ENCODE measurements around the gene CMTM4. TPM values are rescaled to one million over a fixed set of nuclear protein-coding genes. Genes with fewer than 3 reads are reported as not detected.
"Not testable (repeated sequence)": the region's sequence is repeated elsewhere in the genome, so short reads cannot be mapped to it uniquely, and the experiment has no call there.

Gene CMTM4
- total RNA-seq, 1 donor: 20.7 TPM

GRCh38 chr16:66636199-66636598, 60.3 kb downstream of the CMTM4 start:
- DNase-seq (ENCODE audit: low read depth): no peak
- no peak for TF ChIP-seq CTCF (IDR thresholded peaks at IDR 0.05; ENCODE audit: insufficient read depth, low read depth, low read length)
- no peak overlapping the region for H3K4me3 ChIP-seq (ENCODE audit: low read depth, low read length)

- H3K4me3 ChIP-seq (ENCODE audit: low read depth, low read length): no peak overlapping the region
- no peak for DNase-seq (ENCODE audit: low read depth)
- TF ChIP-seq CTCF (IDR thresholded peaks at IDR 0.05; ENCODE audit: insufficient read depth, low read depth, low read length): no peak
These were observed 61.1 kb downstream of the CMTM4 start for GRCh38 chr16:66635406-66635805.

- DNase-seq (ENCODE audit: low read depth): no peak
- no peak overlapping the region for H3K4me3 ChIP-seq (ENCODE audit: low read depth, low read length)
- no peak for TF ChIP-seq CTCF (IDR thresholded peaks at IDR 0.05; ENCODE audit: insufficient read depth, low read depth, low read length)
These were observed 61.9 kb downstream of the CMTM4 start for GRCh38 chr16:66634527-66635196.

DNA sequence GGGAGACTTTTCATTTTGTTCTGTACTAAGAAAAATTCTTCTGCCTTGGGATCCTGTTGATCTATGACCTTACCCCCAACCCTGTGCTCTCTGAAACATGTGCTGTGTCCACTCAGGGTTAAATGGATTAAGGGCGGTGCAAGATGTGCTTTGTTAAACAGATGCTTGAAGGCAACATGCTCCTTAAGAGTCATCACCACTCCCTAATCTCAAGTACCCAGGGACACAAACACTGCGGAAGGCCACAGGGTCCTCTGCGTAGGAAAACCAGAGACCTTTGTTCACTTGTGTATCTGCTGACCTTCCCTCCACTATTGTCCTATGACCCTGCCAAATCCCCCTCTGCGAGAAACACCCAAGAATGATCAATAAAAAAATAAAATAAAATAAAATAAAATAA, 65.0 kb downstream of the CMTM4 start:
- H3K4me3 ChIP-seq (ENCODE audit: low read depth, low read length); DNase-seq (ENCODE audit: low read depth): not testable (repeated sequence)

DNA sequence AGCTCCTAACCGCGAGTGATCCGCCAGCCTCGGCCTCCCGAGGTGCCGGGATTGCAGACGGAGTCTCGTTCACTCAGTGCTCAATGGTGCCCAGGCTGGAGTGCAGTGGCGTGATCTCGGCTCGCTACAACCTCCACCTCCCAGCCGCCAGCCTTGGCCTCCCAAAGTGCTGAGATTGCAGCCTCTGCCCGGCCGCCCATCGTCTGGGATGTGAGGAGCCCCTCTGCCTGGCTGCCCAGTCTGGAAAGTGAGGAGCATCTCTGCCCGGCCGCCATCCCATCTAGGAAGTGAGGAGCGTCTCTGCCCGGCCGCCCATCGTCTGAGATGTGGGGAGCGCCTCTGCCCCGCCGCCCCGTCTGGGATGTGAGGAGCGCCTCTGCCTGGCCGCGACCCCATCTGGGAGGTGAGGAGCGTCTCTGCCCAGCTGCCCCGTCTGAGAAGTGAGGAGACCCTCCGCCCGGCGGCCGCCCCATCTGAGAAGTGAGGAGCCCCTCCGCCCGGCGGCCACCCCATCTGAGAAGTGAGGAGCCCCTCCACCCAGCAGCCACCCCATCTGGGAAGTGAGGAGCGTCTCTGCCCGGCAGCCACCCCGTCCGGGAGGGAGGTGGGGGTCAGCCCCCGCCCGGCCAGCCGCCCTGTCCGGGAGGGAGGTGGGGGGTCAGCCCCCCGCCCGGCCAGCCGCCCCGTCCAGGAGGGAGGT, 65.8 kb downstream of the CMTM4 start:
- DNase-seq (ENCODE audit: low read depth): not testable (repeated sequence)

GRCh38 chr16:66629856-66630255, 66.7 kb downstream of the CMTM4 start:
- no peak for DNase-seq (ENCODE audit: low read depth)
- no peak for TF ChIP-seq CTCF (IDR thresholded peaks at IDR 0.05; ENCODE audit: insufficient read depth, low read depth, low read length)
- no peak overlapping the region for H3K4me3 ChIP-seq (ENCODE audit: low read depth, low read length)

More for the DNA sequence above, 65.8 kb downstream of the CMTM4 start:
- not testable (repeated sequence) for H3K4me3 ChIP-seq (ENCODE audit: low read depth, low read length)

DNA sequence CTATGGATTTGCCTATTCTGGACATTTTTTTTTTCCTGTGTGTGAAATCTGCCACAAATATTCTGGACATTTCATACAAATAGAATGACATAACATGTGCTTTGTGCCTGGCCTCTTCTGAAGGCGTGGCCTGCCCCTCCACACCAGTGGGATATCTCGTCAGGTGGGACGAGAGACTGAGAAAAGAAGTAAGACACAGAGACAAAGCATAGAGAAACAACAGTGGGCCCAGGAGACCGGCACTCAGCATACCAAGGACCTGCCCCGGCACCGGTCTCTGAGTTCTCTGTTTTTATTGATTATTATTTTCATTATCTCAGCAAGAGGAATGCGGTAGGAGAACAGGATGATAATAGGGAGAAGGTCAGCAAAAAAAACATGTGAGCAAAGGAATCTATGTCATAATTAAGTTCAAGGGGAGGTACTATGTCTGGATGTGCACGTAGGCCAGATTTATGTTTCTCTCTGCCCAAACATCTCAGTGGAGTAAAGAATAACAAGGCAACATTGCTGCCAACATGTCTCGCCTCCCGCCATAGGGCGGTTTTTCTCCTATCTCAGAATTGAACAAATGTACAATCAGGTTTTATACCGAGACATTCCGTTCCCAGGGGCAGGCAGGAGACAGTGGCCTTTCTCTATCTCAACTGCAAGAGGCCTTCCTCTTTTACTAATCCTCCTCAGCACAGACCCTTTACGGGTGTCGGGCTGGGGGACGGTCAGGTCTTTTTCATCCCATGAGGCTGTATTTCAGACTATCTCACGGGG, 68.7 kb downstream of the CMTM4 start:
- DNase-seq (ENCODE audit: low read depth); H3K4me3 ChIP-seq (ENCODE audit: low read depth, low read length): not testable (repeated sequence)

DNA sequence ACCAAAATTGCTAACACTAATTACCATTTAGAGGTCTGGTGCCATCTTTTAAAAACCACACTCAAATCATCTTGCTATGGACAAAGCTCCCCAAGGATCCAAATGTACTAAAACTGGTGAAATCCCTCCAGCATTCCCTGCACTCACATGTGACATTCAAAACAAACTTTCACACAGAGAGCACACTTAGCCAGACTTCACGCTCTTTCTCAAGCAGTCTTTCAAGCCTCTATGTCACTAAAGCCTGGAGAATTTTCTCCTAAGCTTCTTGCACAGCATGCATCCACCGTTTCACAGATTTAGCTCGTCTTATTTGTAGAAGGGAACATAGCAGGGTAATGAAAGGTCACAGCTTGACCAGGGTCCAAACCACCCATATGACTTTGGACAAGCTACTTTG, 72.8 kb downstream of the CMTM4 start:
- no peak for TF ChIP-seq CTCF (IDR thresholded peaks at IDR 0.05; ENCODE audit: insufficient read depth, low read depth, low read length)
- no peak for DNase-seq (ENCODE audit: low read depth)
- H3K4me3 ChIP-seq (ENCODE audit: low read depth, low read length): no peak overlapping the region
